HEK293T (cell line): ENCODE measurements around the gene CD2.

Experiments
- CTCF ChIA-PET: fragments of 350-600 bp; formaldehyde crosslinking; extraction: SDS; loops from one replicate; lab custom pipeline; 2021; ENCODE audit warnings: antibody characterized with exemption, inconsistent platforms; lab: Yijun Ruan, JAX
- POLR2A ChIA-PET: fragments of 350-600 bp; formaldehyde crosslinking; extraction: SDS; loops from one replicate; lab custom pipeline; 2020; ENCODE audit warnings: antibody characterized with exemption, inconsistent platforms; lab: Yijun Ruan, JAX
- DNase-seq: peaks from one replicate; pipeline ENCODE4 v3.0.0; 2012; ENCODE audit warnings: mixed read lengths; ENCODE audit errors: extremely low spot score
- ARNT ChIP-seq: fragments of 450-650 bp; IDR thresholded peaks from 2 replicates; pipeline ENCODE4 v1.6.1; 2017; ENCODE audit warnings: mild to moderate bottlenecking
- BHLHE40 ChIP-seq: fragments of 450-650 bp; IDR thresholded peaks from 2 replicates; pipeline ENCODE4 v1.6.1; 2016; ENCODE audit warnings: mild to moderate bottlenecking, moderate library complexity, borderline replicate concordance
- CTBP1 ChIP-seq: fragments of 450-650 bp; IDR thresholded peaks from 2 replicates; pipeline ENCODE4 v1.6.1; 2016; ENCODE audit warnings: borderline replicate concordance
- ELF4 ChIP-seq: fragments of 450-650 bp; IDR thresholded peaks from 2 replicates; pipeline ENCODE4 v1.6.1; 2017; ENCODE audit warnings: antibody characterized with exemption
- FOXA1 ChIP-seq: fragments of 450-650 bp; IDR thresholded peaks from 2 replicates; pipeline ENCODE4 v1.6.1; 2016; ENCODE audit warnings: mild to moderate bottlenecking
- FOXK2 ChIP-seq: fragments of 450-650 bp; IDR thresholded peaks from 2 replicates; pipeline ENCODE4 v1.6.1; 2016; ENCODE audit warnings: mild to moderate bottlenecking
- FOXM1 ChIP-seq: fragments of 450-650 bp; IDR thresholded peaks from 2 replicates; pipeline ENCODE4 v1.6.1; 2017; ENCODE audit warnings: mild to moderate bottlenecking, borderline replicate concordance
- HDGF ChIP-seq: fragments of 450-650 bp; IDR thresholded peaks from 2 replicates; pipeline ENCODE4 v1.6.1; 2017; ENCODE audit warnings: antibody characterized with exemption, borderline replicate concordance
- L3MBTL2 ChIP-seq: fragments of 450-650 bp; conservative IDR thresholded peaks from 2 replicates; pipeline ENCODE4 v1.6.1; 2016; ENCODE audit warnings: mild to moderate bottlenecking
- LEF1 ChIP-seq: fragments of 450-650 bp; IDR thresholded peaks from 2 replicates; pipeline ENCODE4 v1.6.1; 2017; ENCODE audit warnings: mild to moderate bottlenecking, borderline replicate concordance
- NFRKB ChIP-seq: fragments of 450-650 bp; IDR thresholded peaks from 2 replicates; pipeline ENCODE4 v1.6.1; 2016; ENCODE audit warnings: mild to moderate bottlenecking, moderate library complexity
- SP1 ChIP-seq: fragments of 450-650 bp; IDR thresholded peaks from 2 replicates; pipeline ENCODE4 v1.6.1; 2017
- SUZ12 ChIP-seq: fragments of 450-650 bp; IDR thresholded peaks from 2 replicates; pipeline ENCODE4 v1.6.1; 2016; ENCODE audit warnings: mild to moderate bottlenecking
- TARDBP ChIP-seq: fragments of 450-650 bp; IDR thresholded peaks from 2 replicates; pipeline ENCODE4 v1.6.1; 2016
- ZNF384 ChIP-seq: fragments of 450-650 bp; IDR thresholded peaks from 2 replicates; pipeline ENCODE4 v1.6.1; 2016
- TF ChIP-seq, protein P1 (sequence below): fragments of 450-650 bp; IDR thresholded peaks from 2 replicates; pipeline ENCODE4 v1.6.1; 2016

CD2 gene

DNA sequence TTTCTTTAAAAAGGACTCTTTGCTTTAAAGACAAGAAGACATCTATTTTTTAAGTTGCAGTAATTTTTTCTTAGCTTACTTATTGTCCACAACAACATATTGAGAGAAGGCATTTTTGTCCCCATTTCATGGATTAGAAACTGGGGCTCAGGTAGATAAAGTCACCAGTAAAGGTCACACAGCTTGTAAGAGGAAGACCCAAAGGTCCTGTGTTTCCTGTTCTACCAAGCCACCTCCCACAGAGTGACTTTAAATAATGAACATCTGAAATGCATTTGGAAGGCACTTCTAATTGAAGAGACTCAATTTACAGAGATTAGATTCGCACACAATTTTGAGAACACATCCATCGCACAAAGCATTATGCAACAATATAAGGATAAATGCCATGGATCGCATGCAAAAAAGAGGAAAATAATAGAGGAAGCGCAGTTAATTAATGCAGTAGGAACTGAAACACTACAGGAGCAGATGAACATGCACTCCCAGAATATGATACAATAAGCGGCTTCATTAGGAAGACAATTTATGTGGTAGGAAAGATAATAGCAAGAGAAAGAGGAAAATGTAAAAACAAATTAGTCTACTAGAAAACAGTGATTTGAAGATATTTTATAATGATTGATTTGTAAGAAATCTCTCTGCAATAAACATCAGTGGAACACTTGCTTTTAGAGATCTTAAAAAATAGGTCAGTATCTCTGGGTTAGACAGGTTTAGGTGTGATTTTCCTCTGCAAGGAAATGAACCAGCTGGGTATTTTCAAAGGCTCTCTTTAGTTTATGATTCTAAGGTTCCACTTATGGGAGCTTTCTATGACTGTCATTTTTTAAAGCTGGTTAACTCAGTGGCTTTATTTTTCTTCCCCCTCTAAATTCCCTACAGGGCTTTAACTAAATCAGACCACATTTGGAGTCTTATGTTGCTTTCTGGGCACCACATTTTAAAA, 27.1 kb upstream of the CD2 start:
- no peak for TF ChIP-seq L3MBTL2
- no peak for TF ChIP-seq SP1
- no peak for TF ChIP-seq TARDBP
- no peak for TF ChIP-seq NFRKB
- TF ChIP-seq, protein P1, sequence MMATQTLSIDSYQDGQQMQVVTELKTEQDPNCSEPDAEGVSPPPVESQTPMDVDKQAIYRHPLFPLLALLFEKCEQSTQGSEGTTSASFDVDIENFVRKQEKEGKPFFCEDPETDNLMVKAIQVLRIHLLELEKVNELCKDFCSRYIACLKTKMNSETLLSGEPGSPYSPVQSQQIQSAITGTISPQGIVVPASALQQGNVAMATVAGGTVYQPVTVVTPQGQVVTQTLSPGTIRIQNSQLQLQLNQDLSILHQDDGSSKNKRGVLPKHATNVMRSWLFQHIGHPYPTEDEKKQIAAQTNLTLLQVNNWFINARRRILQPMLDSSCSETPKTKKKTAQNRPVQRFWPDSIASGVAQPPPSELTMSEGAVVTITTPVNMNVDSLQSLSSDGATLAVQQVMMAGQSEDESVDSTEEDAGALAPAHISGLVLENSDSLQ: no peak
- no peak for TF ChIP-seq CTBP1
- no peak for TF ChIP-seq HDGF
- no peak for TF ChIP-seq LEF1
- no peak for TF ChIP-seq FOXA1
- TF ChIP-seq BHLHE40: no peak
- no peak for TF ChIP-seq ARNT
- TF ChIP-seq ELF4: no peak
- no peak for TF ChIP-seq ZNF384
- ChIA-PET CTCF (no interaction called here), POLR2A (interaction anchor here (1.5 kb wide), 1 partner anchor 333 kb away, joined by 7 read pairs; the partner anchor contains the start of gene TTF2)
- no peak for DNase-seq

DNA sequence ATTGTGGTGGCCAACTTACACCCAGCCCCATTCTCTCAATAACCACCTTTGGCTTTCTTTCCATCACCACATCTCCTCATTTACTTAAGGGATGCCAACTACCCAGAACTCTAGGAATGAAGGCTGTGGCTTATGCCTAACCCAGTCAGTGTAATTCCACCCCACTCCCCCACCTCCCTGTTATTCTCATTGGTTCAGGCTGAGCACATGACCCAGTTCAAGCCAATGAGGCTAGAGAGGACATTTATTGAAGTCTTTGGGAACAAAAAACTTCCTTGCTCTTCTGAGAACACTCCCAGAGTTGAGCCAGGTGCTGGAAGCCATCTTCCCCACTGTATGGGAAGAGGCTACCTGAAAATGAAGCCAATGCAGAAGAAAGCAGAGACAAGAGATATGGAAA, 22.8 kb upstream of the CD2 start:
- ChIA-PET POLR2A (no interaction called here), CTCF (no interaction called here)
- TF ChIP-seq, protein P1: no peak
- TF ChIP-seq LEF1 (no peak), FOXA1 (no peak), HDGF (no peak), L3MBTL2 (no peak), FOXM1 (no peak), BHLHE40 (no peak), SP1 (no peak)
- no peak for DNase-seq

DNA sequence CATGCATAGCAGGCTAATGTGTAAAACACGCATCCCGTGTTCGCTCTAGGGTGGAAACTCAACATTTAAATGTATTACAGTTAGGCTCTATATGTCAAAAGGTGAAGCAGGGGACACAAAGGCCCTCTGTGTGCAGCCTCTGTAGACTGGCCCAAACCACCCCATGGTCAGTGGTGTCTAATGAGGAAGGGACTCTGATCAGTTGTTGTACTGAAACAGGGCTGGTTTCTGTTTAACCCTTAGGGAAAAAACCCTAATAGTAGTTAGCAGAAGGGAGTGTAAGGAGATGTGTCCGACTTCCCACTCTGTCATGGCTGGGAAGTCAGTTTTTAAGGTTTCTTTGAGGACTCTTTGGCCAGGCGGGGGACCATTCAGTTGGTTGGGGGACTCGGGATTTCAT, 21.5 kb upstream of the CD2 start:
- no peak for DNase-seq
- ChIA-PET POLR2A (interaction anchor here (1.2 to 3.0 kb wide), 2 partner anchors 146 to 327 kb away, joined by 3 to 11 read pairs; partner anchors contain the start of gene TTF2), CTCF (no interaction called here)
- TF ChIP-seq, protein P1: no peak
- TF ChIP-seq TARDBP: no peak
- TF ChIP-seq L3MBTL2: no peak
- TF ChIP-seq FOXA1: no peak
- no peak for TF ChIP-seq FOXM1
- no peak for TF ChIP-seq HDGF
- TF ChIP-seq NFRKB: no peak
- TF ChIP-seq CTBP1: no peak
- no peak for TF ChIP-seq SP1
- no peak for TF ChIP-seq SUZ12
- TF ChIP-seq ZNF384: no peak
- TF ChIP-seq LEF1: no peak
- no peak for TF ChIP-seq ARNT
- TF ChIP-seq BHLHE40: no peak
- TF ChIP-seq FOXK2: no peak
- no peak for TF ChIP-seq ELF4

DNA sequence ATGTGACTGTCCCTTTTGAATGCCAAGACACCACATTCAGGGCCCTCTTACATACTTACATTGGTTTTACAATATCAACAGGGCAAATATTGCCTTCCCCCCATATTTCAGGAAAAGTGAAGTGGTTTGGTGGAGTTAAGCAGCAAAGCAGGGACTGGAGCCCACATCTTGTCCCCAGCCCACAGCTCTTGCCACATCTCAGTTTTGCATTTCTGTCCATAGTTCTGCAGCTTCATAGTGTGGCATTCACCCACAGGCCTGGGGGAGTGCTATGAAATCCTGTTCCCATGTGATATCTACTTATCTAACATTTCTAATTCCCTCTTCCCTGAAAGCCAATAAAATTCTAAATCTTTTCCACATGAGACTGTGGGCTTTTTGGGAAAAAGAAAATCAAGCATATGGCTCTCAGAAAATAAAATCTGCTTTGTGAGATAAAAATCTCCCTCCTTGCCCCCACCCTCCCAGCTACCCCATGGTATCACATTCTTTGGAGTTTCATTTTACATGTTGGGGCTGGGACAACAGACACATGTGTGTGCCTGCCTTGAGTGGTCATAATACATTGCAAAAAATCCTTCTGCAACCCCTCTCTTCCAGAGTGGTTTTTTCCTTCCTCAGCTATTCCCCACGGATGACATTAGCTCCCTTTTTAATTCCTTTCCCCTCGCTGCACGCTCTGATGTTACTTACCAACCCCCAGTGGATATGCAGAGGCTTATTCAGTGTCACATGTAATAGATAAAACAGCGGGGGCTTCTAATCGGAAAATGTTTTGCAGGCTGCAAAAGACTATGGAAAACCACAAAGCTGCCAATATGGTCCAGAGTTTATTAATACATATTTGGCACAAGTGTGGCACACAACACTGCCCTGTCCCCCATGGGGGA, 20.5 kb upstream of the CD2 start:
- CTCF ChIA-PET: interaction anchor here (1.0 to 1.1 kb wide), 2 partner anchors 9 to 149 kb away, joined by 3 read pairs; no protein-coding TSS in a partner anchor
- no peak for TF ChIP-seq CTBP1
- no peak for TF ChIP-seq SP1
- TF ChIP-seq ARNT: no peak
- no peak for TF ChIP-seq FOXK2
- no peak for TF ChIP-seq BHLHE40
- TF ChIP-seq FOXA1: no peak
- TF ChIP-seq HDGF: no peak
- TF ChIP-seq ELF4: no peak
- TF ChIP-seq ZNF384: no peak
- TF ChIP-seq LEF1: no peak
- TF ChIP-seq SUZ12: no peak
- no peak for TF ChIP-seq FOXM1
- TF ChIP-seq, protein P1: no peak
- TF ChIP-seq L3MBTL2: no peak
- no peak for TF ChIP-seq TARDBP
- TF ChIP-seq NFRKB: no peak
- POLR2A ChIA-PET: interaction anchor here (1.2 to 3.0 kb wide), 2 partner anchors 145 to 326 kb away, joined by 3 to 11 read pairs; partner anchors contain the start of gene TTF2
- DNase-seq: no peak

DNA sequence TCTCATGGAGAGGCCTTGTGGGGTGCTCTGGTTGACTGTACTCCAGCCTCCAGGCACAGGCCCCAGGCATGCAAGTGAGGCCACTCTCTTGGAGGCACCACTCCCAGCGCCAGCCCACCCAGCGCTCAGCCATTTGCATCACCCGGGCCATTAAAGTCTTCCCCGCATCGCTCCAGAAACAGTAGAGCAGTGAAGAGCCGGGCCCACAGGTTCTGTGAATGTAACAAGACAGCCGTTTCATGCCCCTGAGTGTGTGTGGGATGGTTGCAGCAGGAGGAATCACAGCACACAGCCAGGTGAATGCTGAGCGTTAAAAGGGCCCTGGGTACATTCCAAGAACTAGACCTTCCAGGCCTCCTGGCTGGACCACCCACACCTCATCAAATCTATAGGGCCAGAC, 19.0 kb upstream of the CD2 start:
- no peak for TF ChIP-seq L3MBTL2
- TF ChIP-seq SP1: no peak
- TF ChIP-seq, protein P1: no peak
- TF ChIP-seq FOXK2: no peak
- no peak for TF ChIP-seq SUZ12
- TF ChIP-seq FOXA1: no peak
- no peak for TF ChIP-seq CTBP1
- no peak for TF ChIP-seq LEF1
- no peak for TF ChIP-seq FOXM1
- no peak for TF ChIP-seq HDGF
- TF ChIP-seq ARNT: no peak
- CTCF ChIA-PET: no interaction called here
- DNase-seq: no peak
- POLR2A ChIA-PET: no interaction called here
